Measurements from ENCODE around the gene ENTPD8. TPM values are rescaled to one million over a fixed set of nuclear protein-coding genes. Genes with fewer than 3 reads are reported as not detected.

ENTPD8 gene
- total RNA-seq, 6 donors from 2014 or later = 0.15 to 0.17 TPM; not detected in 4

DNA sequence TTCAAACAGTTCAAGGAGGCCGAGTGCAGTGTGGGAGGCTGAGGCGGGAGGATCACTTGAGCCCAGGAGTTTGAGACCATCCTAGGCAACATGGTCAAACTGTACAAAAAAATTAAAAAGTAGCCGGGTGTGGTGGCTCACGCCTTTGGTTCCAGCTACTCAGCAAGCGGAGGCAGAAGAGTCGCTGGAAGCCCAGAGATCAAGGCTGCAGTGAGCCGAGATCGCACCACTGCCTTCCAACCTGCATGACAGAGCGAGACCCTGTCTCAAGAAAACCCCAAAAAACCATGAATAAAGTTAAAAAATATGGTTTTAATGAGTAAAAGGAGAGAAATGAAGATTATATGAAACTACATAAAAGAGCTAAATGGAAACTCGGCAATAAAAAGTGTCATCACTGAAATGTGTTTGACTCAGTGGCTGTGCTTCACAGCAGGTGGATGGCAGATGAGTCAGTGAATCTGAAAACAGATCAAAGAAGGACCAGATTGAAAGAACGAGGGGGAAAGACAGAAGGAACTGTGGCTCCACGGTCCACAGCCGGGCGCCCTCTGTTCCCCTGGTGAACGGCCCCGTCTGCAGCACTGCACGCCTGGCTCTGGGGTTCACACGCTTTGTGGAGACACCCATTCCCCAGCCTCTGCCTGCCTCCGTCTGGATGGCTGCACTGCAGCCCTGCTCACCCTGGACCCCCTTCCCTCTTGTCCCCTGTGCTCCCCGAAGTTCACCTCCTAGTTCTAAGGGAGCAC lies 43.3 kb downstream of the ENTPD8 start:
- peaks cover 0 to 4% (median 3%) of the 10 kb centered on the region in 4 donors for H3K4me1 ChIP-seq
- no peak for TF ChIP-seq CTCF (IDR thresholded peaks at IDR 0.05)
- no peak for TF ChIP-seq EP300 (IDR thresholded peaks at IDR 0.05)
- TF ChIP-seq POLR2AphosphoS5 (IDR thresholded peaks at IDR 0.05) = no peak
- TF ChIP-seq POLR2A (IDR thresholded peaks at IDR 0.05) = no peak
- 92 to 95% methylated on average over 20 of the region's 20 CpGs for WGBS, 2 donors

DNA sequence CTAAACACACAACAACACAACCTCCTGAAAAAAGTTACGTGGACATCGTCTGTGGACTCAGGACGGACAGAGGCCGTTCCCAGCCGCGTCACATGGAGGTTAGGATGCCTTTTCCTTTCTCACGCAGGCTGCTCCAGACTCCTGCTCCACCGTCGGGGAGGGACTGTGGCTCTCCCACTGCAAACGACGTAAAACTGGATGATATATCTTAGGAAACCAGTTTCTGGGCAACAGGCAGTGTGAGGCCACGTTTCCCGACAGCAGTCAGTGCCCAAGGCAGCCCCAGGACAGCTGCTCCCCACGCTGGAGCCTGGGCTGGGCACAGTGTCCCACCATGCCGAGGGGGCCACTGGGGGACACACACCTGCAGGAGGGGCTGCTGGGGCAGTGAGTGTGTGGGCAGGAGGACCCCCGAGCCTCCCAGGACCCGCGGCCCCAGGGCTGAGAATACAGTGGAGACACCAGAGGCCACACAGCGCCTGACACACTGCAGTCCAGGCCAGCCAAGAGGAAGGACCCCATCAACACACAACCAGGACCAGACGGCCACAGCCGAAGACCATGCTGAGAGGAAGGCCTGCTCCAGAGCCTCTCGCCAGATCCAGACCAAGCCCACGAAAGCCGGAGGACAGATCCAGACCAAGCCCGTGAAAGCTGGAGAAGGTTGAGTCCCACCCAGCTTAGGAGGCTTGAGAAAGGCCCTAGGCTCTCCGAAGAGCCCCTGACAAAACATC lies 44.4 kb downstream of the ENTPD8 start:
- DNase-seq = peak in 1 of 2 donors; percentile 56
- Histone ChIP-seq H3K27me3 (no peaks in the 10 kb centered on the region), H3K36me3 (peaks cover 0 to 14% (median 5%) of the 10 kb centered on the region in 4 donors), H3K27ac (no peak overlapping the region), H3K9me3 (no peaks in the 10 kb centered on the region), H3K4me3 (no peak overlapping the region), H3K4me1 (peaks cover 0 to 5% (median 4%) of the 10 kb centered on the region in 4 donors)
- peak in 1 of 2 donors; percentile 14 for ATAC-seq (ENCODE audit: low FRiP score in 2 of 2)
- 92 to 94% methylated on average over 23 to 26 of the region's 26 CpGs for WGBS, 2 donors
- TF ChIP-seq EP300 (IDR thresholded peaks at IDR 0.05) = no peak
- TF ChIP-seq CTCF (IDR thresholded peaks at IDR 0.05) = no peak
- no peak for TF ChIP-seq POLR2AphosphoS5 (IDR thresholded peaks at IDR 0.05)
- no peak for TF ChIP-seq POLR2A (IDR thresholded peaks at IDR 0.05)

More for the DNA sequence above, 43.3 kb downstream of the ENTPD8 start:
- peaks cover 0 to 10% (median 2%) of the 10 kb centered on the region in 4 donors for H3K36me3 ChIP-seq
- no peak overlapping the region for H3K4me3 ChIP-seq
- no peaks in the 10 kb centered on the region for H3K27me3 ChIP-seq
- no peak for ATAC-seq (ENCODE audit: low FRiP score in 2 of 2)
- no peak overlapping the region for H3K27ac ChIP-seq
- H3K9me3 ChIP-seq = no peaks in the 10 kb centered on the region
- peak in 1 of 2 donors; percentile 50 for DNase-seq

DNA sequence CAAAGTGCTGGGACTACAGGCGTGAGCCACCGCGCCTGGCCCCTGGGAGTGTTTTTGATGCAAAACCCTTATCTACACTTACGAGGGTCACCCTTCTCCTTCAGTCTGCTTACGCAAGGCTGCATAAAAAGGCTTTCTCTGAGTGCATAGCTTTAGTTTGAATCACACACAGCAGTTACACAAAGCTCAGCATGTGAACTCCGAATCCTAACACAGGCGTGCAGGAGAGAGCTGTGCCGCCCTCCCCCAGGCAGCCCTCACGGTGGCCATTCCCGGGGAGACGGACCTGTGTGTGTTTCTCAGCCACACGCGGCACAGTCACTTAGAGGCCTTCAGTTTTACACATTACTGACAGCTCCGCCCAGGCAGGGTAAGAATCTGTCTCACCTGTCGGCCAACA lies 44.9 kb downstream of the ENTPD8 start:
- Histone ChIP-seq H3K4me3 (no peak overlapping the region), H3K9me3 (no peaks in the 10 kb centered on the region), H3K27ac (no peak overlapping the region), H3K27me3 (no peaks in the 10 kb centered on the region), H3K36me3 (peaks cover 0 to 14% (median 5%) of the 10 kb centered on the region in 4 donors), H3K4me1 (peaks cover 0 to 6% (median 4%) of the 10 kb centered on the region in 4 donors)
- peak in 1 of 2 donors; percentile 36 for DNase-seq
- ATAC-seq (ENCODE audit: low FRiP score in 2 of 2) = no peak
- 77 to 91% methylated on average over 15 of the region's 15 CpGs for WGBS, 2 donors
- TF ChIP-seq CTCF (IDR thresholded peaks at IDR 0.05) (no peak), POLR2A (IDR thresholded peaks at IDR 0.05) (no peak), POLR2AphosphoS5 (IDR thresholded peaks at IDR 0.05) (no peak), EP300 (IDR thresholded peaks at IDR 0.05) (no peak)

DNA sequence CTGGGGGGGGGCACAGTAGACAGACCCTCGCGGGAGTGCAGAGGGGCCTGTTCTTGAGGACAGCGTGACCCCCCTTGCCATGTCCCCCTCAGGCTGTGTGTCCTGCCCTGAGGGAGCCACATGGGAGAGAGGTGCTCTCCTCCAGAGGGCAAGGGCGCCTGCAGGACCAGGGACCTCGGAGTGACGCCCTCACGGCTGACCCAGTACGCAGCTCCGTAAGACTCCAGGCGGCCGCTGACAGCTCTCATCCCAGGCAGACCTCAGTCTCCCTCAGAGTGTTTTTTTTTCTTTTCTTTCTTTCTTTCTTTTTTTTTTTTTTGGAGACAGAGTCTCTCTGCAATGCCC lies 45.5 kb downstream of the ENTPD8 start:
- DNase-seq (no peak), ATAC-seq (ENCODE audit: low FRiP score in 2 of 2) (no peak)
- TF ChIP-seq POLR2A (IDR thresholded peaks at IDR 0.05) (no peak), EP300 (IDR thresholded peaks at IDR 0.05) (no peak), CTCF (IDR thresholded peaks at IDR 0.05) (no peak), POLR2AphosphoS5 (IDR thresholded peaks at IDR 0.05) (no peak)
- H3K9me3 ChIP-seq = no peaks in the 10 kb centered on the region
- WGBS, 2 donors = 90 to 92% methylated on average over 8 to 11 of the region's 11 CpGs
- no peak overlapping the region for H3K4me3 ChIP-seq
- peaks cover 4 to 10% (median 4%) of the 10 kb centered on the region in 4 donors for H3K4me1 ChIP-seq
- H3K36me3 ChIP-seq = peaks cover 0 to 14% (median 5%) of the 10 kb centered on the region in 4 donors
- no peaks in the 10 kb centered on the region for H3K27me3 ChIP-seq
- H3K27ac ChIP-seq = no peak overlapping the region
